NCI-H510A (cell line): ENCODE data around the gene CCDC70.
A peak's percentile ranks its signal among the peaks of the same experiment; 100 is the strongest.
"Not testable (repeated sequence)": the region's sequence is repeated elsewhere in the genome, so short reads cannot be mapped to it uniquely, and the experiment has no call there.

Experiments used
- DNase-seq: peaks from one replicate; lab custom pipeline; 2025; lab: John Stamatoyannopoulos, UW

Gene CCDC70

DNA sequence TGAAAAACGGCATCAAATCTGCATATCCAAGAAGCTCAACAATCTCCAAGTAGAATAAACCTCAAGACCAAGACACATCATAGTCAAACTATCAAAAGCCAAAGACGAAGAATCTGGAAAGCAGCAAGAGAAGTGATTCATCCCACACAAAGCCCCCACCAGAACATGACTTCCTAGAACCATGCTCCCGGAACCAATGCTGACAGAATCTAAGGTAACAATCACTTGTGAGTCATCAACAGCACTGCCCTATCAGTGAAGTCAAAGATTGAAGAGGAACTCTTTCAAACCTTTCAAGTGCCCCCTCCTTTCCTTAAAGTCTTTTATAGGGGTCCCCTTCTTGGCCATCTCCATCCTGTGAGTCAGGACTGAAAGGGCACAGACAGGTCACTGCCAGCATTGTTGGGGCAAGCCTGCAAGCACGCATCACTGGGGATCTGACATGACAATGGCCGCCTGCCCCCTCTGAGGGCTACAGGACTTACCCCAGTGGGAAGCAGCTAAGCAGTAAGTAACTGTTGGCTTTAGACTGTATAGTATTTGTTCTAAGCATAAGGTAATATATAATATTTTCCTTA lies at the start of gene CCDC70:
CCDC70 (plus strand) TSS at position 247 of the 578 bp plus-strand sequence. CDS start 3,443 bp downstream, outside the sequence.
- DNase-seq, result no peak

DNA sequence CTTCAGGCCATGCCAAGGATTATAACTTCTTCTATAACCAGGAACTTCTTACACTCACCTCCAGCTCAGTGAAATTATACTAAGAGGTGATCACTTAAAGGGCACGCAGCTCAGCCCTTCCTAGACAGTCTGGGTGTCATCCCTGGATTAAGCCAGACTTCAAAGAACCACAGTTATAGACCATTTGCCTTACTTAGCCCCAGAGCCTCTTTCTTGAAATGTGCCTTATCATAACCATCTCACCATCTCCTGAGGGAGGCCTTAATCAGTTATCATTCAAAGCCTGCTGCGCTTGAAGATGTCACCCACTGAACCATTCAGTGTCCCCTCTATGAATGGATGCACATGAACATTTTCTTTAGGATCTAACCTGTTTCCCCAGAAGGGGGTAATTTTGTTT lies 47.7 kb upstream of the CCDC70 start:
- no peak for DNase-seq

DNA sequence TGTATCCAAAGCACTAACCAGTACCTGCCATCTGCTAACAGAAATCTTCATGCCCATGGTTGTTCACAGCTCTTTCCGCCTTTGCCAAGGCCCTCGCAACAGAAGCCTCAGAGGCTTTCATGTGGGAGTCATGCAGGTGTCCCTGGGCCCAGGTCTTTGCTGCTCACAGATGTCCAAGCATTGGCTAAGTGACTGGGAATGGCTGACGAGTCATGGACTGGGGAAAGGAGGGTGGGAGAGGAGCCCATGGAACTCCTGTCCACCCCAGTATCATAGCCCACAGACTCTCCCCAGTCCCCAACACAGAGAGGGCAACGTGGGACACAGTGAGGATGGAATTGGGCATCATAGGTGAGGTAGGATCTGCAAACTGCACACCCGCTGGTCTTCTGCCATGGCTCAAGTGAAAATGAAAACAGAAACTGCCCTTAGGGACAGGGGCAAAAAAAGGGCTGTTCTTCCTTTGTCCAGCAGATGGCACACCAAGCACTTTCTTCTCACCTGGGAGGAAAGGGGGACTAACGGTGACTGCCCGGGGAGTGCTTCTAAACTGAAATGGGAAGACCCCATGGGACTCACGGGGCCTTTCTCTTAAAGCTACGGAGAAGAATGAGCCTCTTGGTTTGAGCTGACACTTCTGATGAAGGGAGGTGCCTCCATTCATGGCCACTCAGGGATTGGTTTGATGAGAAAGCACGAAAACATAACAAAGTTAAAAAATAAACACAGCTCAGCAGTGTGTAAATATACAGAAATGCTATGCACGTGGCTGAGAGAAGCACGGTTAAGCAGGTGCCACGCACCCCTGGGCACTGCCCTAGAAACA lies 46.7 kb upstream of the CCDC70 start:
- no peak for DNase-seq

DNA sequence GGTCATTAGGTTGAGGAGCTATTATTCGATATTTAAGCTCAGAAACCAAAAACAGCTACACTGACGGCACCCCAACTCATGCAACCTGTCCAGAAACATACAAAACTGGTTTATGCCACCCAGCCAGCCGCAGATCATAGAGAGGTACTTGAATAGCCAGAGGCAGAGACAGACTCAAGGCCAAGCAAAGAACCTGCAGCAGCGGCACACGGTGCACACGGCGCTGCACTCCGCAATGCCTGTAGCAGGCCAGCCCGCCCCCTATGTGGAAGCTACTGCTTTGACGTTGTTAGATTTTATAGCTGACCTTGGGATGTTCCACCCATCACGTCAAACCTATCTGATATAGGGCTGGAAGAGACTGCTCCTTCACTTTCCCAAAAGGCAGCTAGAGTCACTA lies 45.9 kb upstream of the CCDC70 start:
- peak; percentile 62 for DNase-seq

DNA sequence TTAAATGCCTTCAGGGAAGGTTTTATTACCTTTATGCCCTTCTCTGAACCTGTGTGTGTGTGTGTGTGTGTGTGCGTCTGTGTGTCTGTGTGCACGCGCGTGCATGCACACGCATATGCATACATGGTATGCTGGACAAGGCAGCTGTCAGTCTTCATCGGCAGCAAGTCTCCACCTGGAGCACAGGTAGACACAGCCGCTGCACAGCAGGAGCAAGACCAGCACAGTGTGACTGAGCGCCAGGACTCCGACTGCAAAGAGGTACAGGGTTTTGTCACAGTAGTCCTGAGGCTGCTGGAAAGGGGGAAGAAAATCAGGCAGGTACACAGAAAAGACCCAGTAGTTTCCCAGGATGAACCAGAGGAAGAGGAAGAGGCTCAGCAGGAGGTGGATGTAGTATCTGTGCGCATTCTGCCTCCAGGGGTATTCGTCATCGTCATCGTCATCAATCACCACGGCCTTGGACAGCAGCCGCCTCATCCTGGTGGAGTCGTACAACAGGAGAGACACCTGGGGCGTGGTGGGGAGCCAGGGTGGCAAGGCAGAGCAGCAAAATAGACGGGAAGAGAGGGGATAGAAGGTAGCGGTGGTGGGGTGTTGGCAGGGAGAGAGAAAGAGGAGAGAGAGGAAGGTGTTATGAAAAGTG lies 45.0 kb upstream of the CCDC70 start:
- no peak for DNase-seq

DNA sequence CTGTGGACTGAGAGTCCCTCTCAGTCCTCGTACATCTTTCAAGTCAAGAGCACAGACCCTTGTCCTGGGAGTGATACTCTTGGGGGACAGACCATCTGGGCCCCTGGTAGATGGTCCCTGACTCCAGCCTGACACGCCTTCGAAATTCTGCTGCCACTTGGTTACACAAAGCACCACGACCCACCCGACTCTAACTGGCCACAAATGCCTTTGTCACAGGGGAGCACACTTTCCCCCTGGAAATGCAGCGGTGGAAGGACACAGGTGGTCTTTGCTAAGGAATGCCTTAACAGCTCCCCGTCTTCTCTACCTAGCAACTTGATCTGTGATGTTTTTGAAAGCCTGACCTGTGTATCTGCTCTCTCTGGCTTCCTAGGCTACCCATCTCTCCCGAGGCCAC lies 44.1 kb upstream of the CCDC70 start:
- DNase-seq, result no peak

DNA sequence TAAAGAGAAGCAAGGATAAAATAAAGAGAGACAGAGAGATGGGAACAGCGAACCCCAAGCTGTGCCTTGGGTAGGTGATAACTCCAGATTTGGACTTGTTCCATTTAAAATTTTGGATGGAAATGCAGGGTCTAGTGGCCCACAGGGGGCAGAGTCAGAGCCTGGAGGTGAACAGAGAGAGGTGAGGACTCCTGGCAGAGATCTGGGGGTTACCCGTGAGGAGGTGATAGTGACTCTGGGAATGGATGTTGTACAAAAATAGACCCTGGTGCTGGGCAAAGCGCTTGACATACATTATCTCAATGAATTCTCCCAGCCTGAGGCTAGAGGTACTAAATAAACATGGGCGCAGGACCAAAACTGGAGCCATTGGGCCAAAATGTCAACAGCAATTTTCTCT lies 43.5 kb upstream of the CCDC70 start:
- DNase-seq, result no peak

DNA sequence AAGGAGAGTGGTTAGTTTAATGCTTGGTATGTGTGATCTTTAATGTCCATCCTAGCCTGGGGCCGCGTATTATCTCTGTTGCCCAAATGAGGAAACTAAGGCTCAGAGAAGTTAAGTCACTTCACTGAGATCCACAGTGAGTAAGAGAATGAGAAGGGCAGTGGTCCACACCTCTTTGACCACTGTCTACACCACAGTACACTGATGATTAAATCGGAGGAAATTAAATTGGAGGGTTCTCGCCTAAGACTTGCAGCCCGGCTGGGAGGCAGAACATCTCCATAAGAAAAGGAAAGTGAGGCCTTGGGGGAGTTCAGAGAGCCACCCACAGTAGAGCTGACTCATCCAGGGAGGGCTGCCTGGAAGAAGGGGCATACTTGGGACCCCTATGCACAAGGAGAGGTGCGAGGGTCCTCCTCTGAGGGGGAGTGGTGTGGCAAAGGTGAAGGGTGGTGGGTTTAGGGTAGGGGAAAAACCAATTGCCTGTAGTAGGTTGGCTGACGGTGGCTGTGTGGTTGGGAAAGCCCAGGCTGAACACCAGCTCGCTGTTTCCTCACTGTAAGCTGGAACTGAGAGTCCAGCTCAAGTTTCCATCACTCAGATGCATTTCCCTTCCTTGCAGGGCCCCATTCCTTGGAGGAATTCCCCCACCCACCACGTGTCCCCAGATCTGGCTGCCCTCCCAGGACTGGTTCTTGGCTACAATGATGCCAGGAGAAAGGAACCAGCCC lies 42.8 kb upstream of the CCDC70 start:
- no peak for DNase-seq

DNA sequence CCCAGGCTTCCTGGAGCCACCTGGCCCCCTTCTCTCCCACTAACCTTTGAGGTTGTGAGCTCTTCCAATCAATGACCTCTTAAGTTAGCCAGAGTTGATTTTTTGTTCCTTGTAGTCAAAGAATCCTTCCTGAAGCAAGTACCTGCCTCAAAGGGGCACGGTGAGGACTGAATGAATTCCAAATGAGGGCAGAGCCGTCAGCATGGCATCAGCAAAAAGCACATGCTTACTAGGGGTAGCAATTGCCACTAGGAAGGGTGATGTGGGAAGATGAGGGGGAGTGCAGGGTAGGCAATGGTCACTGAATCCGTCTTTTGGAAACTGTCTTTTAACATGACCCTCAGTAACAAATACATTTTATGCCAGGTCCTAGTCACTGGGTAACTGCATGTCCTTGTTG lies 42.2 kb upstream of the CCDC70 start:
- no peak for DNase-seq

DNA sequence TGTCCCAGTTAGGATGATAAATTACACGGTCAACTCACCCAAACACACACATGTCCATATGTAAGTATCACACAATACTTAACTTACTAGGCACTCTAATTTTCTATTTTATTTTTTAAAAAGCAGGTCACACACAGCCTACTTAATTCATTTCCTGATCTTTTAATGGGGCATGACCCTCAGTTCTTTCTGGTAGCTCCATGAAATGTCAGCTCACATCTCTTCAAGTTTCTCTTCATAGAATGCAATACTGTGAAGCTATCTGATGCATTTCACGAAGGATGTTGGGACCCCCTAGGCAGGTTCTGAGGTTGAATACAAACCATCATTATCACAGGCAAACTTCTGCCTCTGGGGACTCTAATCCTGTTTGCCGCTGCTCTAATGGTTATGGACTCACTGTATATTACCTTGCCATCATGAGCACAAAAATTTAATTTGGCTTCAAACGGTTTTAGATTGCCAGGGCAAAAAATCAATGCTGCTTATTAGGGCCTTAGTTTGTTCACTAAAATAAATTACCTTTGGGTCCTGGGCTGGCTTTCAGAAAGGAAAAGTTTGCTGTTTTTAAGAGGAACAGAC lies 41.7 kb upstream of the CCDC70 start:
- DNase-seq, result no peak

DNA sequence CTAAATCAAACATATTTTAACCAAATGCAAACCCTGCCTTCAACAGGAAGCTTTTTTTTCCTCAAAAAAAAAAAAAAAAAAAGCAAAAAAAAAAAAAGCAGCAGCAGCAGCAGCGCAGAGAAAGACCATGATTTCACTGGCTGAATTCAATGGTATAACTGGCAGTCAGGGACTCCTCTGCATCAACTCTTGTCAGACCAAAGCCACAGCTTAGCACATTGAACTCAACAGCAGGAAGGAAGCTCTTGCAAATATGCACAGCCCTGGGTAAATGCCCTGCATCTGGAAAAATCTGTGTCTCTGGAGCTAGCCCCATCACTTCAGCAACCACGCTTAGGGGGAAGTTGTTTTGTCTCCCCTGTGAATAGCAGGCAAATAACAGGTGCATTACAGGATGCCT lies 40.2 kb upstream of the CCDC70 start:
- no peak for DNase-seq

DNA sequence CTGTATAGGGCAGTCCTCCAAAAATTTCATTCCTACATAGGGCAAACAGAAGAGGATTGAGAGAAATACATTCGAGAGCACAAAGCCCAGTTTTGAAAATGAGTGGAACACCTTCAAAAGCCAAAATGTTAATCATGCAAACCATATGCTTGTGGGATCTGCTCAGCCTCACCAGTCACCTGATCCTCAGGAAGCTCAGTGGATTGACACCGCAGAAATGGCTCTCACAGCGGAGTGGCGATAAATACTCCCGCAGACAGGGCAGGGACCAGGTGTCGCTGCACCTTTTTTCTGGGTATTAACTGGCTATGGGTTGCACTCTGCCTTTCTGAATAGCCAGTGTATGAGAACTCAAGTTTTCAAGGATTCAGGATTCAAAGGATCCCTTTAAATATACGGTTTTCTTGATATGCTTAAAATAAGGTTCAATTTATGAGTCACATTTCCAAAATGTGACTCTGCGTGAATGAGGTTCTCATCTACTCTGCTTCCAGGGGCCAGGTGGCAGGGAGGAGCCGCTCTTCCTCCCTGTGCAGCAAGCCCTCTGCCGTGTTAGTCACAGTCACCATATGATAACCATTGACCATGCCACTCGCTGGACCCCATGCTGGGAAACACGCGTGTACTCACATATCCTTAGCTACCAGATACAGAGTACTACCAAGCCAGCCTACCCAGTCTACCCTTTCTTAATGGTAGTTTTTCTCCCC lies 39.5 kb upstream of the CCDC70 start:
- no peak for DNase-seq

DNA sequence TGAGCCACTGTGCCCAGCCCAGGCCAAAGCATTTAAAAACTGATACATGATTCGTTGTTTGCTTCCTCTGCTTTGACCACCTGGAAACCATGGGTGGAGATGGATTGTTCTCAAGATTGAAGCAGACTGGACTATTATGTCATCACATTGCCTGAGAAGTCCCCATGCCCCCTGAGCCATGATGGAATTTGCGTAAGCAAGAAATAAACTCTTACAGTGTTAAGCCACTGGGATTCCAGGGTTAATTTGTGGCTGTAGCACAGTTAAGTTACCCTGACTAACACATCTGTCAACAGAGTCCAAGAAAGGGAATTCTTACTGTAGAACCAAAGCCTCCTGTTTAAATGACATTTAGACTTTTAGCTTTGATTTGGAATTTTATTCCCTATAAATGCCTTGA lies 38.4 kb upstream of the CCDC70 start:
- no peak for DNase-seq

DNA sequence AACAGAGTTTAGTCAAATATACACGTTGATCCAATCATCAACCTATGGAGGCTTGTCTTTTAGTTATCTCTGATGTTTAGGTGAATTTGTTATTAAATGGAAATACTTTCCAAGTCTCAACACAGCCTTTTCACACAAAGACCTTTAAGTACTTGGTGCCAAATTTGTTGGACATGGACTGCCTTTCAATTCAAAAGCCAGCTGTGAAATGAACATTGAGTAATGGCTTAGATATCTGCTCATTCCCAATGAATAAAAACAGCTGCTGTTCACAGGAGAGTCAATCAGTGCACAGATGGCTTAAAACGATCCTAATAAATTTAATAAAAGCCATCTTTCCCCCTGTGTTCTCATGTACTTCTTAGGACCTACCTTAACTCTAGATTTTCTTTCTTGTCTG lies 37.9 kb upstream of the CCDC70 start:
- no peak for DNase-seq

DNA sequence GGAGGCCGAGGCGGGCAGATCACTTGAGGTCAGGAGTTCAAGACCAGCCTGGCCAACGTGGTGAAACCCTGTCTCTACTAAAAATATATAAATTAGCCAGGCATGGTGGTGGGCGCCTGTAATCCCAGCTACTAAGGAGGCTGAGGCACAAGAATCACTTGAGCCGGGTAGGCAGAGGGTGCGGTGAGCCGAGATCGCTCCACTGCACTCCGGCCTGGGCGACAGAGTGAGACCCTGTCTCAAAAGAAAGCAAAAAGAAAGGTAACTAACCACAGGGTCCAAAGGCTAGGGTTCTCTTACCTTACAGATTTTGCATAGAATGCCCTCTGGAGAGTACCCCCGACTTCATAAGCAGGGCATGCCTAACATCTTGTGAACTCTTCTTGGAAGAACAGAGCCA lies 37.1 kb upstream of the CCDC70 start:
- not testable (repeated sequence) for DNase-seq

DNA sequence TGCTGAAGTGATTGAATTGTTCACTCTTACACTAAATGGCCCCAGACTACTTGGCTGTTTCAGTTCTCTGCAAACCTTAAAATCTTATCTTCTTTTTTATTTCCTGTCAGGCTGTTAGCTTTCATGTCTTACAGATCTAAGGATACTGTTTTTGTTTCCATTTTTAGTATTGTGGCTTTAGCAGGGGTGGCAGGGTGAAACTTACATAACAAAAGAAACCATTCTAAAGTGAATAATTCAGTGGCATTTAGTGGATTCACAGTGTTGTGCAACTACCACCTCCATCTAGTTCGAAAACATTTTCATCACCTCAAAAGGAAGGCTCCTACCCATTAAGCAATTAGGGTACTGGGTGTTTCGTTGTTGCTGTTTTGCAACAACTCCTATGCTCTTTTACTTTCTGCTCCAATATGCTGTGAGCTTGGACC lies 36.6 kb upstream of the CCDC70 start:
- DNase-seq, result no peak

DNA sequence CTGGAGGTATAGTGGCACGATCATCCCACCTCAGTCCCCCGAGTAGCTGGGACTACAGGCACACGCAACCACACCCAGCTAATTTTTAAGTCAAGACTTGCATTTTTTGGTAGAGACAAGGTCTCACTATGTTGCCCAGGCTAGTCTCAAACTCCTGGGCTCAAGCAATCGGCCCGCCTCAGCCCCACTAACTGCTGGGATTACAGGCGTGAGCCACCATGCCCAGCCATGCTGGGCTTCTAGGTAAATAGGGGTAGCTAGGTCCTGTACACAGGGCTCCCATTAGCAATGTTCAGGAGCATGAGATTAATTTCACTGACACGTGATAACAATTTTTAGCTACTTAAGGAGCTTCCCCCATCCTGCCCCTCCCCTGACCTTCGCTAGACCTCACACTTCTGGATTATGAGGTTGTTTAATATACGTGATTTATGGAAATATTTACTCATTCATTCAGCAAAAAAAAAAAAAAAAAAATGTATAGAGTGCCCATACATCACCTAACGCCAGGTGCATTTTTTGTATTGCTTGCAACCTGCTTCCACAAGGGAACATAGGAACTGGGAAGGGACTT lies 36.0 kb upstream of the CCDC70 start:
- no peak for DNase-seq

DNA sequence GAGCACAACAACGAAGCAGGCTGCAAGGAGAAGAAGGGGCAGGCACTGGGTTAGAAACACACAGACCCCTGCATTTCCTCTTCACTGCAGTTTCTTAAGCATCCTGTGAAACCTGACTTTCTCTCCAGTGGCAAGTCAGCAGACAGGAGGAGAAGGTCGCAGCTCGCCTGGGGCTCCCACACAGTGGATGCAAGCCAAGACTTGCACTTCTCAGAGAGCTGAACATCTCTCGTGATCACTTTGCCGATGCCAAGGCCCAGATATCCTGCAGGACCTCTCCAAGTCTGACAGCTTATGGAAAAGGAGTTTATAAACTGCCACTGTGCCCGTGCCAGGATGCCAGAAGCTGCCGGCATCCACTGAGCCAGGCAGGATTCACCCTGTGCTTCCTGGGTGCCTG lies 35.2 kb upstream of the CCDC70 start:
- no peak for DNase-seq

DNA sequence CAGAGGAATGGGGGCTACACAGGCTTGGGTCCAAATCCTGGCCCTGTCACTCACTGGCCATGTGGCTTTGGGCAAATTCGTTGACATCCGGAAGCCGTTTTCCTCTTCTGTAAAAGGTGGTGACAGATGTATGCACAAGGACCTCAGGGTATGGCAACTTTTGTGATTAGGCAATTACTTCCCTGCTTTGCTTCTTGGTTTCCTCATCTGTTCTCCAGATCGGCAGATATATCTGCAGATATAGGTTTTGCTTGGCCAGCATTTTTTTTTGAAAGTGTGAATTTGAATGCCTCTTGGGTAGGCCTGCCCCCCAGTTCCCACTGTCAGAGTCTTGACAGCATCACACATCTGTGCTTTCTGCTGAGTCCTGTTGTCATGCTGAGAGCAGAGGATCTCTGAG lies 34.5 kb upstream of the CCDC70 start:
- DNase-seq, result no peak

DNA sequence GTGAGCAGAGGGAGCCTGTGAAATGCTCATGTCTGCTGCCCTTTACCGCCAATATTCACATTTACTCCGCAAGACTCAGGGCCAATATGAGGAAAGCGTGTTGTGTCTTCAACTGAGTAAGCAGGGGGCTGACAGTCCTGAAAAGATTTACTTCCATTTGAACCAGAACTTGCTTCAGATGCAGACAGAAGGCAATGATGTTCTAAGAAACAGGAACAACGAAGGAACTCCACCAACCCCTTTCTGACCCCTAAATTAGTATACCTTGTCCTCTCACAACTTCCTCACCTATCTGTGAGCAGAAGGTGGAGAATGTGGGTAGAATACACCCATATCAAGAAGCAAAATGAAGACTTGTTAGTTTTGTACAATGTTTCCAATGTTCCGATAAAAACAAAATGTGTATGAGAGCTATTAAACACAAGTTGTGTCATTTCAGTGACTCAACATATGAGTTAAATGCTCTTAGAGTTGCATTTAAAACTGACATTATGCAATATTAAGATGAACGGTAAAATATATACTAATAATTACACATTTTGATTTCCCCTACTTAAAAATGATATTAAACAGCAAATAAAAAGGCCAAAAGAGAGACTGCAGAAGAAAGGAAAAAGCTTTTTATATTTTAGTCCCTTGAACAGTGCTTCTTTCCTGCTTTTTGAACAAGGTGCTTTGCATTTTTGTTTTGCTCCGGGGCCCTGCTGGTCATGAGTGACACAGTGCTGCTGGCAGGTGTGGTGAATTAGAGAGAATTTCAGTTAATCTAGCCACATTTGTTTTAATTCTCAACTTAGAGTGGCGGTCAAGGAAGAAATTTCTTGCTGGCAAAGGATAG lies 32.8 kb upstream of the CCDC70 start:
- no peak for DNase-seq
